IgD-negative memory B cell (primary cell): Measurements from ENCODE around the gene SFXN5. TPM values are rescaled to one million over a fixed set of nuclear protein-coding genes. Genes with fewer than 3 reads are reported as not detected.

Source experiments
- H3K27ac Mint-ChIP-seq, 3 donors: one replicate each; pipeline ENCODE4 v1.8.0; 2020 to 2022; ENCODE audit warnings: mild to moderate bottlenecking in 3 of 3, mixed read lengths in 3 of 3, moderate library complexity in 1 of 3
- H3K27me3 Mint-ChIP-seq: one replicate; pipeline ENCODE4 v1.8.0; 2021; ENCODE audit warnings: mixed read lengths
- H3K36me3 Mint-ChIP-seq: one replicate; pipeline ENCODE4 v1.8.0; 2020; ENCODE audit warnings: mild to moderate bottlenecking, mixed read lengths
- H3K4me1 Mint-ChIP-seq, 3 donors: one replicate each; pipeline ENCODE4 v1.8.0; 2020 to 2022; ENCODE audit warnings: mixed read lengths in 3 of 3, mild to moderate bottlenecking in 1 of 3
- H3K4me3 Mint-ChIP-seq, 4 donors: one replicate each; pipeline ENCODE4 v1.8.0; 2020 to 2022; ENCODE audit warnings: mild to moderate bottlenecking in 4 of 4, mixed read lengths in 4 of 4, moderate library complexity in 3 of 4
- H3K9me3 Mint-ChIP-seq, 3 donors: one replicate each; pipeline ENCODE4 v1.8.0; 2020 to 2021; ENCODE audit warnings: mixed read lengths in 3 of 3, mild to moderate bottlenecking in 1 of 3
- polyA plus RNA-seq: library from polyadenylated mRNA; unstranded; fragments of 300-500 nt; fragmentation: Illumina TruSeq; gene quantifications from one replicate; pipeline ENCODE4 v1.2.3, GENCODE V29; 2021

Gene SFXN5
- polyA plus RNA-seq, 1 donor from 2014 or later: 2.8 TPM

GRCh38 chr2:72982781-72983499 lies 88.6 kb downstream of the SFXN5 start:
- Mint-ChIP-seq H3K4me3 (no peak overlapping the region), H3K4me1 (peaks cover 0 to 8% (median 6%) of the 10 kb centered on the region in 3 donors), H3K9me3 (no peaks in the 10 kb centered on the region), H3K36me3 (peaks cover 12% of the 10 kb centered on the region), H3K27ac (peak overlapping the region in 1 of 3 donors; percentile 49), H3K27me3 (no peaks in the 10 kb centered on the region)

GRCh38 chr2:72982219-72982618 lies 89.3 kb downstream of the SFXN5 start:
- H3K36me3 Mint-ChIP-seq: peaks cover 12% of the 10 kb centered on the region
- H3K27me3 Mint-ChIP-seq: no peaks in the 10 kb centered on the region
- H3K27ac Mint-ChIP-seq: peak overlapping the region in 1 of 3 donors; percentile 49
- H3K4me3 Mint-ChIP-seq: no peak overlapping the region
- peaks cover 0 to 8% (median 6%) of the 10 kb centered on the region in 3 donors for H3K4me1 Mint-ChIP-seq
- H3K9me3 Mint-ChIP-seq: no peaks in the 10 kb centered on the region

- H3K4me1 Mint-ChIP-seq: peaks cover 0 to 8% (median 6%) of the 10 kb centered on the region in 3 donors
- no peak overlapping the region for H3K27ac Mint-ChIP-seq
- H3K36me3 Mint-ChIP-seq: peaks cover 11% of the 10 kb centered on the region
- no peak overlapping the region for H3K4me3 Mint-ChIP-seq
- no peaks in the 10 kb centered on the region for H3K9me3 Mint-ChIP-seq
- H3K27me3 Mint-ChIP-seq: no peaks in the 10 kb centered on the region
Measured at GRCh38 chr2:72981536-72981935, 90.0 kb downstream of the SFXN5 start.

GRCh38 chr2:72980535-72981217 lies 90.8 kb downstream of the SFXN5 start:
- Mint-ChIP-seq H3K4me1 (peaks cover 0 to 8% (median 6%) of the 10 kb centered on the region in 3 donors), H3K4me3 (no peak overlapping the region), H3K9me3 (no peaks in the 10 kb centered on the region), H3K36me3 (peaks cover 10% of the 10 kb centered on the region), H3K27me3 (no peaks in the 10 kb centered on the region), H3K27ac (no peak overlapping the region)

GRCh38 chr2:72979896-72980295 lies 91.6 kb downstream of the SFXN5 start:
- Mint-ChIP-seq H3K27me3 (no peaks in the 10 kb centered on the region), H3K4me1 (peaks cover 0 to 8% (median 6%) of the 10 kb centered on the region in 3 donors), H3K36me3 (peaks cover 10% of the 10 kb centered on the region), H3K9me3 (no peaks in the 10 kb centered on the region), H3K4me3 (no peak overlapping the region), H3K27ac (no peak overlapping the region)

GRCh38 chr2:72975017-72975416 lies 96.5 kb downstream of the SFXN5 start:
- Mint-ChIP-seq H3K9me3 (no peaks in the 10 kb centered on the region), H3K4me1 (peaks cover 0 to 4% (median 4%) of the 10 kb centered on the region in 3 donors), H3K27ac (no peak overlapping the region), H3K27me3 (no peaks in the 10 kb centered on the region), H3K4me3 (no peak overlapping the region), H3K36me3 (no peaks in the 10 kb centered on the region)

- Mint-ChIP-seq H3K9me3 (no peaks in the 10 kb centered on the region), H3K4me3 (no peak overlapping the region), H3K36me3 (no peaks in the 10 kb centered on the region), H3K27ac (no peak overlapping the region), H3K27me3 (no peaks in the 10 kb centered on the region), H3K4me1 (no peaks in the 10 kb centered on the region)
Measured at GRCh38 chr2:72974436-72974754, 97.1 kb downstream of the SFXN5 start.

GRCh38 chr2:72973566-72974435 lies 97.7 kb downstream of the SFXN5 start:
- H3K27me3 Mint-ChIP-seq: no peaks in the 10 kb centered on the region
- no peaks in the 10 kb centered on the region for H3K9me3 Mint-ChIP-seq
- no peaks in the 10 kb centered on the region for H3K4me1 Mint-ChIP-seq
- H3K4me3 Mint-ChIP-seq: no peak overlapping the region
- H3K27ac Mint-ChIP-seq: no peak overlapping the region
- no peaks in the 10 kb centered on the region for H3K36me3 Mint-ChIP-seq

- no peaks in the 10 kb centered on the region for H3K36me3 Mint-ChIP-seq
- H3K4me3 Mint-ChIP-seq: no peak overlapping the region
- no peaks in the 10 kb centered on the region for H3K27me3 Mint-ChIP-seq
- no peak overlapping the region for H3K27ac Mint-ChIP-seq
- H3K9me3 Mint-ChIP-seq: no peaks in the 10 kb centered on the region
- H3K4me1 Mint-ChIP-seq: no peaks in the 10 kb centered on the region
Measured at GRCh38 chr2:72973137-72973535, 98.4 kb downstream of the SFXN5 start.

- no peaks in the 10 kb centered on the region for H3K36me3 Mint-ChIP-seq
- H3K27me3 Mint-ChIP-seq: no peaks in the 10 kb centered on the region
- no peaks in the 10 kb centered on the region for H3K4me1 Mint-ChIP-seq
- H3K27ac Mint-ChIP-seq: no peak overlapping the region
- H3K9me3 Mint-ChIP-seq: no peaks in the 10 kb centered on the region
- no peak overlapping the region for H3K4me3 Mint-ChIP-seq
Measured at GRCh38 chr2:72972352-72973136, 99.0 kb downstream of the SFXN5 start.

GRCh38 chr2:72971036-72971435 lies 100.5 kb downstream of the SFXN5 start:
- no peaks in the 10 kb centered on the region for H3K9me3 Mint-ChIP-seq

GRCh38 chr2:72969706-72970105 lies 101.8 kb downstream of the SFXN5 start:
- Mint-ChIP-seq H3K27ac (no peak overlapping the region), H3K27me3 (no peaks in the 10 kb centered on the region), H3K9me3 (no peaks in the 10 kb centered on the region), H3K4me1 (no peaks in the 10 kb centered on the region), H3K36me3 (peaks cover 6% of the 10 kb centered on the region), H3K4me3 (no peak overlapping the region)

More at GRCh38 chr2:72971036-72971435, 100.5 kb downstream of the SFXN5 start:
- H3K27ac Mint-ChIP-seq: no peak overlapping the region
- peaks cover 6% of the 10 kb centered on the region for H3K36me3 Mint-ChIP-seq
- H3K27me3 Mint-ChIP-seq: no peaks in the 10 kb centered on the region
- H3K4me1 Mint-ChIP-seq: no peaks in the 10 kb centered on the region
- no peak overlapping the region for H3K4me3 Mint-ChIP-seq

GRCh38 chr2:72968286-72968685 lies 103.2 kb downstream of the SFXN5 start:
- H3K36me3 Mint-ChIP-seq: peaks cover 6% of the 10 kb centered on the region
- H3K27me3 Mint-ChIP-seq: no peaks in the 10 kb centered on the region
- H3K27ac Mint-ChIP-seq: no peak overlapping the region
- H3K9me3 Mint-ChIP-seq: no peaks in the 10 kb centered on the region
- H3K4me3 Mint-ChIP-seq: no peak overlapping the region
- H3K4me1 Mint-ChIP-seq: no peaks in the 10 kb centered on the region

- Mint-ChIP-seq H3K9me3 (no peaks in the 10 kb centered on the region), H3K4me3 (no peak overlapping the region), H3K4me1 (no peaks in the 10 kb centered on the region), H3K27me3 (no peaks in the 10 kb centered on the region), H3K27ac (no peak overlapping the region), H3K36me3 (peaks cover 6% of the 10 kb centered on the region)
Measured at GRCh38 chr2:72965770-72966450, 105.6 kb downstream of the SFXN5 start.
